K562 (cell line): Measurements from ENCODE around the gene SLC27A4. TPM values are rescaled to one million over a fixed set of nuclear protein-coding genes. Genes with fewer than 3 reads are reported as not detected.

Source experiments
- BDP1 ChIP-seq: IDR thresholded peaks from 3 replicates; pipeline ENCODE4 v1.6.1; 2011; ENCODE audit not compliant: insufficient read length, insufficient read depth
- CTCFL ChIP-seq: IDR thresholded peaks from 2 replicates; pipeline ENCODE4 v1.6.1; 2011; ENCODE audit warnings: borderline replicate concordance, low read depth, mild to moderate bottlenecking, moderate library complexity, low read length; ENCODE audit not compliant: insufficient read depth, poor library complexity, severe bottlenecking
- HNRNPK ChIP-seq: fragments of 200-400 bp; formaldehyde crosslinking; IDR thresholded peaks from one replicate; pipeline ENCODE4 v1.6.1; 2018; ENCODE audit warnings: mild to moderate bottlenecking, low read depth, low read length; ENCODE audit not compliant: poor library complexity, severe bottlenecking
- KLF16 ChIP-seq: IDR thresholded peaks from 2 replicates; pipeline ENCODE4 v1.6.1; 2016; ENCODE audit warnings: antibody characterized with exemption
- MEIS2 ChIP-seq: fragments of 450-650 bp; IDR thresholded peaks from 2 replicates; pipeline ENCODE4 v1.6.1; 2014; ENCODE audit warnings: mild to moderate bottlenecking; ENCODE audit not compliant: partially characterized antibody
- NFATC3 ChIP-seq: fragments of 450-650 bp; IDR thresholded peaks from 2 replicates; pipeline ENCODE4 v1.6.1; 2017; ENCODE audit warnings: mild to moderate bottlenecking
- POLR2AphosphoS2 ChIP-seq: IDR thresholded peaks from 2 replicates; pipeline ENCODE4 v1.6.1; 2012; ENCODE audit warnings: low read length, improper control_type of control experiment
- SMARCA5 ChIP-seq: fragments of 450-650 bp; IDR thresholded peaks from 2 replicates; pipeline ENCODE4 v1.6.1; 2016
- SRSF7 ChIP-seq: fragments of 200-400 bp; formaldehyde crosslinking; optimal IDR thresholded peaks from 2 replicates; pipeline ENCODE3; 2017; ENCODE audit warnings: mild to moderate bottlenecking, low read depth, low read length
- TAL1 ChIP-seq: fragments of 450-650 bp; IDR thresholded peaks from 2 replicates; pipeline ENCODE4 v1.6.1; 2016; ENCODE audit warnings: mild to moderate bottlenecking
- TFE3 ChIP-seq: fragments of 450-650 bp; formaldehyde crosslinking; IDR thresholded peaks from 2 replicates; pipeline ENCODE4 v1.4.0; 2020; ENCODE audit warnings: mild to moderate bottlenecking, mixed read lengths
- ZBTB17 ChIP-seq: fragments of 450-650 bp; formaldehyde crosslinking; IDR thresholded peaks from 2 replicates; pipeline ENCODE4 v1.4.0; 2020; ENCODE audit warnings: mild to moderate bottlenecking
- ZBTB34 ChIP-seq: fragments of 250-450 bp; sonication (Bioruptor Pico); IDR thresholded peaks from 2 replicates; pipeline ENCODE4 v1.8.0; 2021; ENCODE audit warnings: mild to moderate bottlenecking, moderate library complexity
- ZBTB5 ChIP-seq: fragments of 450-650 bp; IDR thresholded peaks from 2 replicates; pipeline ENCODE4 v1.6.1; 2017; ENCODE audit warnings: antibody characterized with exemption
- ZHX1 ChIP-seq: fragments of 150-350 bp; conservative IDR thresholded peaks from 2 replicates; pipeline ENCODE4 v1.6.1; 2014; ENCODE audit warnings: low read length
- ZNF436 ChIP-seq: fragments of 250-450, 450-650 bp; sonication (Bioruptor Pico); formaldehyde crosslinking; IDR thresholded peaks from 2 replicates; pipeline ENCODE4 v1.7.0; 2020; ENCODE audit warnings: mild to moderate bottlenecking
- ZNF586 ChIP-seq: fragments of 450-650 bp; formaldehyde crosslinking; conservative IDR thresholded peaks from 2 replicates; pipeline ENCODE4 v1.4.0; 2020; ENCODE audit warnings: mild to moderate bottlenecking, moderate library complexity
- ZNF644 ChIP-seq: fragments of 200-800 bp; sonication (Bioruptor generic); IDR thresholded peaks from 2 replicates; pipeline ENCODE4 v1.6.1; 2016; ENCODE audit warnings: low read depth, missing genetic modification characterization, missing compliant biosample characterization
- polyA plus RNA-seq, 8 experiments: library from polyadenylated mRNA; depleted of rRNA in 4 of 8; stranded (reverse) in 5 of 8; unstranded in 3 of 8; fragments of >200 nt; fragmentation: Nextera tagmentation in 2 of 8; fragmentation: Illumina TruSeq in 1 of 8; extraction: Ambion mirVana in 2 of 8; extraction: Trizol in 1 of 8; gene quantifications; 2 replicates each; pipeline versions ENCODE4 v1.2.1 to v1.2.3, GENCODE V29; 2011 to 2014; ENCODE audit warnings: inconsistent platforms in 1 of 8, missing spikeins in 1 of 8
- total RNA-seq, 7 experiments: library from RNA; depleted of rRNA in 6 of 7; stranded (reverse); fragments of >200 nt in 6 of 7; fragmentation: Illumina TruSeq in 2 of 7; extraction: Trizol in 2 of 7; gene quantifications; 2 replicates each; pipeline versions ENCODE4 v1.2.1 to v1.2.3, GENCODE V29; 2011 to 2021; ENCODE audit warnings: low replicate concordance in 1 of 7

SLC27A4 gene
- total and polyA plus RNA-seq, 9 of the 15 experiments (the other 6 are each of a cell fraction or from before 2014, with no cell fraction given) = 0.25 to 35.7 (median 14.0) TPM

GRCh38 chr9:128370752-128371629 is 30.7 kb downstream of the SLC27A4 start, which contains the start of gene URM1 (continued):
- no peak for TF ChIP-seq TAL1
- no peak for TF ChIP-seq ZHX1
- no peak for TF ChIP-seq ZBTB17 (CRISPR knock-in tag)
- TF ChIP-seq POLR2AphosphoS2 = no peak
- no peak for TF ChIP-seq KLF16
- TF ChIP-seq NFATC3 = no peak
- TF ChIP-seq ZNF436 (CRISPR knock-in tag) = no peak
- TF ChIP-seq ZNF644 (tag) = no peak
- no peak for TF ChIP-seq CTCFL
- no peak for TF ChIP-seq SRSF7
- TF ChIP-seq HNRNPK = peak; percentile 47
- TF ChIP-seq ZBTB5 = no peak
- TF ChIP-seq ZNF586 (CRISPR knock-in tag) = no peak
- no peak for TF ChIP-seq TFE3 (CRISPR knock-in tag)
- TF ChIP-seq MEIS2 = no peak
- no peak for TF ChIP-seq BDP1
- TF ChIP-seq SMARCA5 = no peak
- no peak for TF ChIP-seq ZBTB34 (CRISPR knock-in tag)
